GM19397 (cell line): Measurements from ENCODE around the gene MCC.

Source experiments
- ATAC-seq: cut with Tn5 transposase; IDR thresholded peaks from one replicate; pipeline ENCODE4 v1.9.1; 2021; ENCODE audit warnings: mild to moderate bottlenecking, moderate library complexity; ENCODE audit not compliant: unreplicated experiment

The MCC gene

GRCh38 chr5:113161806-113162205 is 326.4 kb downstream of the MCC start:
- ATAC-seq = no peak

- no peak for ATAC-seq
Measured at GRCh38 chr5:113157886-113158285, 330.4 kb downstream of the MCC start.

GRCh38 chr5:113156271-113156877 is 331.9 kb downstream of the MCC start:
- no peak for ATAC-seq

GRCh38 chr5:113153512-113154097 is 334.6 kb downstream of the MCC start:
- ATAC-seq = no peak

- no peak for ATAC-seq
Measured at GRCh38 chr5:113152380-113152740, 335.9 kb downstream of the MCC start.

- ATAC-seq = no peak
Measured at GRCh38 chr5:113151641-113152379, 336.4 kb downstream of the MCC start.

GRCh38 chr5:113150821-113151220 is 337.4 kb downstream of the MCC start:
- no peak for ATAC-seq

GRCh38 chr5:113150221-113150620 is 338.0 kb downstream of the MCC start:
- no peak for ATAC-seq

GRCh38 chr5:113147537-113147936 is 340.7 kb downstream of the MCC start:
- no peak for ATAC-seq

GRCh38 chr5:113147101-113147508 is 341.1 kb downstream of the MCC start:
- no peak for ATAC-seq

GRCh38 chr5:113145757-113146387 is 342.4 kb downstream of the MCC start:
- no peak for ATAC-seq

GRCh38 chr5:113142186-113142585 is 346.1 kb downstream of the MCC start:
- no peak for ATAC-seq

GRCh38 chr5:113140837-113141671 is 347.2 kb downstream of the MCC start:
- ATAC-seq = no peak

- no peak for ATAC-seq
Measured at GRCh38 chr5:113133211-113133975, 354.9 kb downstream of the MCC start.

- no peak for ATAC-seq
Measured at GRCh38 chr5:113132564-113132963, 355.7 kb downstream of the MCC start.

- no peak for ATAC-seq
Measured at GRCh38 chr5:113128641-113129330, 359.5 kb downstream of the MCC start.

- no peak for ATAC-seq
Measured at GRCh38 chr5:113128082-113128481, 360.2 kb downstream of the MCC start.

GRCh38 chr5:113127021-113127420 is 361.2 kb downstream of the MCC start:
- ATAC-seq = no peak

- no peak for ATAC-seq
Measured at GRCh38 chr5:113125371-113125770, 362.9 kb downstream of the MCC start.

GRCh38 chr5:113124914-113125313 is 363.3 kb downstream of the MCC start:
- ATAC-seq = no peak
